Renal cortex interstitium (tissue), 11 donors: Measurements from ENCODE around the gene CYTH1. TPM values are rescaled to one million over a fixed set of nuclear protein-coding genes. Genes with fewer than 3 reads are reported as not detected.
"Not testable (repeated sequence)": the region's sequence is repeated elsewhere in the genome, so short reads cannot be mapped to it uniquely, and the experiment has no call there.

Experiments
- DNase-seq, 11 donors: peaks; one replicate each; pipeline ENCODE4 v3.0.0-alpha.2; 2013; ENCODE audit warnings: low read depth in 9 of 11, low spot score in 4 of 11; ENCODE audit errors: extremely low read depth in 1 of 11
- polyA plus RNA-seq, 3 donors: library from polyadenylated mRNA; unstranded; fragments of 120-200 nt; gene quantifications; one replicate each; pipeline ENCODE4 v1.2.1, GENCODE V29; 2013; ENCODE audit not compliant: insufficient read length in 3 of 3

CYTH1 gene
- polyA plus RNA-seq, 3 donors = 23.1 to 26.3 (median 23.2) TPM

GRCh38 chr17:78683408-78683961 is 98.6 kb downstream of the CYTH1 start:
- DNase-seq = no peak

- DNase-seq = no peak
These were observed 99.7 kb downstream of the CYTH1 start for GRCh38 chr17:78682363-78682762.

GRCh38 chr17:78680436-78680835 is 101.6 kb downstream of the CYTH1 start:
- no peak for DNase-seq

DNA sequence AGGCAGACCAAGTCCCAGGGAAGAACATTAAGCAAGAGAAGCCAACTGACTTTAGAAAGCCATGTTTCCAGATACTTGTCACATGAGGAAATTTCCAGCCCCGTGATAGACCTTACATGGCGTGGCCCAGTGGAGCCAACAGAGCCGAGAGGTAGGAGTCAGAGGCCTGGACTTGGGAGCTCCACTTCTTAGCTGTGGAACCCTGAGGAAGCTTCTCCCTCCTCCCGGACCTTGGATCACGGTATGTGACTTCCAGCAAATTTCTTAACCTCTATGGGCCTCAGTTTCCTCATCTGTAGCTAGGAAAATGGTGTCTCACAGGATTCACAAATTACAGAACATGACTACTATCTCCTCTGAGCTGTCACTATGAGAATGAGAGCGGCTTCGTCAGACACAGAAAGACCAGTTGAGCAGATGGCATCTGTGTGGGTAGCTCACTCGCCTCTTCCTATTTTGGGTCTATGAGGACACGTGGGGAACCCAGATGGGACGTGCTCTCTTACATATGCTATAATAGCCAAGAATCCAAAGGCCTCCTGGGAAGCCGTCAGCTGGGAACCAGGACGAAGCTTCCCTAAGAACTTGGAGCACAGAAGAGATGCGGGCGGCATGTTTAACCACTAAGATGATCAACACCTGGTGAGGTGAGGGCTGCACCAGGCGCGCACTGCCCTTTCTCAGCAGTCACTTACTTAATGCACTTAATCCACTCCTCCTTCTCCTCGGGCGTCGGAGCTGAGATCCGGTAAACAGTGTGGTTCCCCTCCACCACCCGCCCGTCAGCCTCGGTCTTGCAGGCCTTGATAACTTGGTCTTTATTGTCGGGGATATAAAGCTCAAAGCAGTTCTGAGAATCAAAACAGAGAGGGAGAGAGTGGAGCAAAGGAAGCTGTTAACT is 102.3 kb downstream of the CYTH1 start:
- no peak for DNase-seq

GRCh38 chr17:78678711-78679110 is 103.4 kb downstream of the CYTH1 start:
- DNase-seq = no peak

- no peak for DNase-seq
These were observed 103.9 kb downstream of the CYTH1 start for GRCh38 chr17:78678222-78678557.

GRCh38 chr17:78677303-78678221 is 104.5 kb downstream of the CYTH1 start:
- no peak for DNase-seq

DNA sequence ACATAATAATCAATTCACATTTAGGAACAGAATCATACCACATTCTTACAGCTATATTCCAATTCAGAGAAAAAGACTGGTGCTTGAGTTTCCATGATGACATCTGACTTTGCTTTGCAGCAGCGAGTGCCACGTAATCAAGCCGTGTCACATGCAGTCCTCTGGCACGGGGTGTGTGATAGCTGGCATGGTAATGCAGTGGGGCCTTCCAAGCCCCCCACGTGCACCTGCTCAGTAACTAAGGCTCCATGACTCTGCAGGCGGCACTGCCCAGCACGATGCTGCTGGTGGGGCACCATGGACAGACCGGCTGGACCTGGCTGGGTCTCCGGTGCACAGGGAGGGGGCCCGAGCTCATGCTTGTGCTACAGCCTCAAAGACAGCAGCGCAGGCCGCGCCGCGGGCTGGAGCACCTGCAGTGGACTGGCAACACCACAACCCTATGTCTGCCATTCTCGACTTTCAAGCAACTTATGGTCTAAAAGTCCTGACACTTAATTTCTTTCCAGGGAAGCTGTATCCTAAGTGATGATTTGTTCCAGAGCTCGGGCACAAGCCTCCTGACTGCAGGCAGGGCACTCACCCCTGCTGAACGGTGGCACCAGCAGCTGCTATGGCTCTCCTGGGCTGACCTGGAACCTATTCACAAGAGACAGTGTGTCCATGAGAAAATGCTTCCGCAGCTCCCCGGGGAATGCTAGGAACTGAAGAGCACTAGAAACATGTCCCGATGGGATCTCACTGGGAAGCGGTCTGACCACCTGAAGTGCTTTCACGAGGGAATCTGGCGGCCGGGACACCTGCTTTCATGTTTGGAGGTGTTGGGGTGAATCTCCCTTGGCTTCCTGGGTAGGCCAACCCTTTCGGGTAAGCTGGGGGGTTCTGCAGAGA is 105.4 kb downstream of the CYTH1 start:
- DNase-seq = no peak

DNA sequence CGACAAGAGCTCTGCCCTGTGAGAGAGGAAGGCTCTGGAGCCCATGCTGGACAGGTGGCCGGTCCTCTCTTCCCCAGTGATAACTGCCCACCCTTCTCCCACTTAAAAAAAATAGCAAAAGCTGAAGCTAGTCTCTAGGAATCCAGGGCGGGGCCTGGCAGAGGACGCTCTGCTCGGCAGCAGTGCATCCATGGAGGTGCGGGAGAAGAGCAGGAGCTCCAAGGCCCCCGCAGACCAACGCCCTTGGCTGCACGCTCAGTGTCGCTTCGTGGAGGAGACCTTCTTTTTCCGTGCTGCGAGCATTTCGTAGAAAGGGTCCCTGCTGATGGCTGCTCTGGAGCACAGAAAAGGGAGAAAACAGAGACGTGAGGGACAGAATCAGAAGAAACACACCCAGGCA is 106.2 kb downstream of the CYTH1 start:
- DNase-seq = no peak

- no peak for DNase-seq
These were observed 106.8 kb downstream of the CYTH1 start for GRCh38 chr17:78675316-78675616.

GRCh38 chr17:78674595-78675315 is 107.3 kb downstream of the CYTH1 start:
- no peak for DNase-seq

DNA sequence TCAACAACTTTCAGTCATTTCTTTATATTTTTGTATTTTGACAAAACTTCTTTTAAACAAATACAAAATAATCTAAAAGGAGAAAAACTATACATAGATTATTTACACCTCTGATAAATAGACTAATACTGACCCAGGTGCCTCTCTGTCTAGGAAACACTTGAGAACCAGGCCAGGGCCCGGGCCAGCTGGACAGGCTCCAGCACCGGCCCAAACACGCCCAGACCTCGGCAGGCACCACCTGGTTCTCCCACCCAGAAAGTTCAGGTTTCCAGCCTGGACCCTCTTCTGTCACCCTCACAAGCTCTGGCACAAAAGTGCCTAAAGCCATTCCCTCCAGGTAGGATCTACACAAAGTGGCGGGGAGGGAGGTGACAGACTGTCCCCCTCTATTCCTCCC is 107.9 kb downstream of the CYTH1 start:
- DNase-seq = no peak

DNA sequence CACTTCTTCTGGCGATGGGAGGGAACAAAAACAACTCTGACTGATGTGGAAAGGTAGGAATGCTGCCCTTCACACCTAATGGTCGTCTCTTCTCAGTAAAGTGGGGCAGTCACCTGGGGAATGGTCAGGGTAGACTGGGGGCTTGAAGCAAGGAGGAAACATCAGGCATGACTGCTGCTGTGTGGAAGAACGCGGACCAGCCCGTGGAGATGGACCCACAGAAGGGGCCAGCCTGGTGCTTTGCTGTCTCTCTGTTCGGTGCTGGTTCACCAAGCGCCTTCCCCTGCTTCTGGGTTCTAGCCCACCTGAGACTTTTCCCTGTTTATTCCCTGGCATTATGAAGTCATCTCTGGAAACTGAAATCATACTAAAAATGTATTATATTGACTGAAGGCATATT is 108.7 kb downstream of the CYTH1 start:
- no peak for DNase-seq

DNA sequence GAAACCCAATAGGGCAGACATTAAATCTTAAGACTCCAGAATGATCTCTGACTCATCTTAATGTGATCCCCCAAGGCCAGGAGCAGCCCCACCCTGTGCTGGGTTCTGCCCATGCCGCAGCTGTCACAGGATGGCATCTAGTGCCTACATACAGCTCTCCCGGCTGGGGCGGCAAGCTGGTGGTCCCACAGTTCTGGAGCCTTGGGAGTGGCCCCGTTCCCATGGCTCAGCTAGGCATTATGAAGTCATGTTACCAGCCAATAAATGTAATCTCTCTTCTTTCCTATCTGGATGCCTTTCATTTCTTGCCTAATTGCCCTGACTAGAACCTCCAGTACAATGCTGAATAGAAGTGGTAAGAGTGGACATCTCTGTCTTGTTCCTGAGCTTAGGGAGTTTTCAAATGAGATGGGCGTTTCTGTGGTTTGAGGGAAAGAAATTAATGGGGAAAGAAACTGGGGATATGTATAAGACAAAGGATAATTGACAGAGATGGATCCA is 109.2 kb downstream of the CYTH1 start:
- DNase-seq = no peak

DNA sequence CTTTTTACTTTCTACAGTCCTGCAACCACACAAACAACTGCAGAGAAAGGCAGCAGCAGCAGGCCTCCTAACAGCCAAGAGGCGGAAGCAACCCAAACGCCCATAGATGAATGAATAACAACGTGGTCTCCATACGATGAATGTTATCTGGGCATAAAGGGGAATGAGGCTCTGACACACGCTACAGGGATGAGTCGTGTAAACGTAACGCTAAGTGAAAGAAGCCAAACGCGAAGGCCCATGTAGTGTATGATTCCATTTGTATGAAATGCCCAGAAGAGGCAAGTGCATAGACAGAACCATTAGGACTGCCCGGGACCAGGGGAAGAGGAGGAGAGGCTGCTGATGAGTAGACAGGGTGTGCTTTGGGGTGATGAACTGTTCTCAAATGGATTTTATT is 110.1 kb downstream of the CYTH1 start:
- no peak for DNase-seq

DNA sequence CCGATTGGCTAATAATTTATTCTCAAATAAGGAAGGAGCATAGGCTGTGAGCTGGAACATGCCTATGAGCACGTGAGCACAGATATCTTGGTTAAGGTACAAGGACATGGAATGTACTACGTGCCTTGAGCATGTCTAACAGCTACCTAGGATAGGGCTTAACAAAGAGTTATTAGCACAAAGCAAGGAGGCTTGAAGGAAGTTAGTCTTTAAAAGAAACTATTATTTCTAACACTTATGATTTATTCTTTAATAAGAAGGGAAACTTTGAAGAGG is 110.4 kb downstream of the CYTH1 start:
- not testable (repeated sequence) for DNase-seq

- DNase-seq = no peak
These were observed 111.0 kb downstream of the CYTH1 start for GRCh38 chr17:78670850-78671725.
